OCI-LY3 (cell line): ENCODE data around the gene PKNOX1.

Experiments
- EZH2phosphoT487 ChIP-seq: fragments of 200-600 bp; shearing (Covaris generic); IDR thresholded peaks from 2 replicates; pipeline ENCODE4 v1.6.1; 2018; ENCODE audit warnings: antibody characterized with exemption, mixed run types, low read depth
- TF ChIP-seq, protein P1 (sequence below): fragments of 200-600, 300-600 bp; sonication (generic); IDR thresholded peaks from 2 replicates; pipeline ENCODE4 v1.5.1; 2014; ENCODE audit warnings: antibody characterized with exemption, low read length, low read depth

DNA sequence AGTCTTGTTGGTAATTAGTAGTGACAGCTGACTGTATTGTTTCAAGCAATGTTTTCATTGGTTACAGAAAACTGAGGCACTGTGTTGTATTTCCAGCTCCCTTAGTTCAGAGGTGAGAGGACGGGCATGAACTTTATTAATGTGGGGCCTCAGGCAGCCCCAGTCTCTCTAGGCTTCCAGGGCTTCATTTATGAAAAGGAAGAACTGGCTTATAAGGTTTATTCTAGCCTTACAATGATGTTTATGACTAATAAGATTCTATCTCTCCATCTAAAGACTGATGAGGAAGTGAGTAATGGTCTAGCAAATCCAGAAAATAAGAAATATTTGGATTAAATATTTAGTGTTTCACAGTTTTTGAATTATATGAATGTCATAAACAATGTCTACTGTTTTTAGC lies 59.7 kb downstream of the PKNOX1 start:
- TF ChIP-seq, protein P1, sequence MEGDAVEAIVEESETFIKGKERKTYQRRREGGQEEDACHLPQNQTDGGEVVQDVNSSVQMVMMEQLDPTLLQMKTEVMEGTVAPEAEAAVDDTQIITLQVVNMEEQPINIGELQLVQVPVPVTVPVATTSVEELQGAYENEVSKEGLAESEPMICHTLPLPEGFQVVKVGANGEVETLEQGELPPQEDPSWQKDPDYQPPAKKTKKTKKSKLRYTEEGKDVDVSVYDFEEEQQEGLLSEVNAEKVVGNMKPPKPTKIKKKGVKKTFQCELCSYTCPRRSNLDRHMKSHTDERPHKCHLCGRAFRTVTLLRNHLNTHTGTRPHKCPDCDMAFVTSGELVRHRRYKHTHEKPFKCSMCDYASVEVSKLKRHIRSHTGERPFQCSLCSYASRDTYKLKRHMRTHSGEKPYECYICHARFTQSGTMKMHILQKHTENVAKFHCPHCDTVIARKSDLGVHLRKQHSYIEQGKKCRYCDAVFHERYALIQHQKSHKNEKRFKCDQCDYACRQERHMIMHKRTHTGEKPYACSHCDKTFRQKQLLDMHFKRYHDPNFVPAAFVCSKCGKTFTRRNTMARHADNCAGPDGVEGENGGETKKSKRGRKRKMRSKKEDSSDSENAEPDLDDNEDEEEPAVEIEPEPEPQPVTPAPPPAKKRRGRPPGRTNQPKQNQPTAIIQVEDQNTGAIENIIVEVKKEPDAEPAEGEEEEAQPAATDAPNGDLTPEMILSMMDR: no peak
- no peak for TF ChIP-seq EZH2phosphoT487
